ENCODE data around the gene STX11. TPM values are rescaled to one million over a fixed set of nuclear protein-coding genes. Genes with fewer than 3 reads are reported as not detected.

The STX11 gene
- total RNA-seq, 4 donors from 2014 or later = 1.6 to 11.6 (median 2.4) TPM

GRCh38 chr6:144190593-144190992 is 40.3 kb downstream of the STX11 start:
- Histone ChIP-seq H3K27me3 (no peaks in the 10 kb centered on the region), H3K9me3 (no peaks in the 10 kb centered on the region), H3K4me3 (no peak overlapping the region), H3K27ac (no peak overlapping the region), H3K36me3 (peaks cover 0 to 11% (median 0%) of the 10 kb centered on the region in 3 donors), H3K4me1 (no peaks in the 10 kb centered on the region)
- no peak for DNase-seq
- TF ChIP-seq CTCF (IDR thresholded peaks at IDR 0.05) = no peak
- TF ChIP-seq POLR2A (IDR thresholded peaks at IDR 0.05) = no peak

GRCh38 chr6:144193181-144193580 is 42.9 kb downstream of the STX11 start:
- Histone ChIP-seq H3K4me1 (no peaks in the 10 kb centered on the region), H3K4me3 (no peak overlapping the region), H3K9me3 (no peaks in the 10 kb centered on the region), H3K27ac (no peak overlapping the region), H3K36me3 (no peaks in the 10 kb centered on the region), H3K27me3 (no peaks in the 10 kb centered on the region)
- DNase-seq = no peak
- TF ChIP-seq POLR2A (IDR thresholded peaks at IDR 0.05) (no peak), CTCF (IDR thresholded peaks at IDR 0.05) (no peak)

GRCh38 chr6:144194293-144194810 is 44.0 kb downstream of the STX11 start:
- H3K27me3 ChIP-seq = no peaks in the 10 kb centered on the region
- no peaks in the 10 kb centered on the region for H3K4me1 ChIP-seq
- no peaks in the 10 kb centered on the region for H3K36me3 ChIP-seq
- H3K9me3 ChIP-seq = no peaks in the 10 kb centered on the region
- H3K27ac ChIP-seq = no peak overlapping the region
- no peak overlapping the region for H3K4me3 ChIP-seq
- no peak for DNase-seq
- no peak for TF ChIP-seq CTCF (IDR thresholded peaks at IDR 0.05)
- TF ChIP-seq POLR2A (IDR thresholded peaks at IDR 0.05) = no peak

- Histone ChIP-seq H3K36me3 (no peaks in the 10 kb centered on the region), H3K27me3 (no peaks in the 10 kb centered on the region), H3K9me3 (no peaks in the 10 kb centered on the region), H3K4me1 (no peaks in the 10 kb centered on the region), H3K27ac (no peak overlapping the region), H3K4me3 (no peak overlapping the region)
- no peak for DNase-seq
- TF ChIP-seq CTCF (IDR thresholded peaks at IDR 0.05) = no peak
- TF ChIP-seq POLR2A (IDR thresholded peaks at IDR 0.05) = no peak
These were observed 45.5 kb downstream of the STX11 start for GRCh38 chr6:144195671-144196270.

GRCh38 chr6:144197919-144198318 is 47.6 kb downstream of the STX11 start:
- Histone ChIP-seq H3K27me3 (no peaks in the 10 kb centered on the region), H3K4me3 (no peak overlapping the region), H3K4me1 (no peaks in the 10 kb centered on the region), H3K9me3 (peaks cover 0 to 8% (median 2%) of the 10 kb centered on the region in 4 donors), H3K36me3 (no peaks in the 10 kb centered on the region), H3K27ac (no peak overlapping the region)
- no peak for DNase-seq
- TF ChIP-seq CTCF (IDR thresholded peaks at IDR 0.05) = no peak
- TF ChIP-seq POLR2A (IDR thresholded peaks at IDR 0.05) = no peak
